AG09309 (cell line): ENCODE measurements around the gene ODR4.

Source experiments
- DNase-seq: peaks from one replicate; pipeline ENCODE4 v3.0.0-alpha.2; 2010; ENCODE audit warnings: low read depth
- H3K4me3 ChIP-seq: 2 replicates; pipeline ENCODE4 v1.5.1; 2011; ENCODE audit warnings: mild to moderate bottlenecking, low read depth, low read length, moderate library complexity; ENCODE audit not compliant: control insufficient read depth
- CTCF ChIP-seq: IDR thresholded peaks from 2 replicates; pipeline ENCODE4 v1.5.1; 2011; ENCODE audit warnings: mild to moderate bottlenecking, low read depth, low read length, inconsistent platforms; ENCODE audit not compliant: insufficient read depth, control insufficient read depth; ENCODE audit errors: missing control alignments

The ODR4 gene

GRCh38 chr1:186403632-186404031, 28.0 kb downstream of the ODR4 start:
- no peak overlapping the region for H3K4me3 ChIP-seq
- no peak for TF ChIP-seq CTCF
- no peak for DNase-seq

- no peak overlapping the region for H3K4me3 ChIP-seq
- peak; percentile 69 for TF ChIP-seq CTCF
- peak; percentile 46 for DNase-seq
Measured at GRCh38 chr1:186404454-186405051, 28.9 kb downstream of the ODR4 start.

- DNase-seq = no peak
- no peak overlapping the region for H3K4me3 ChIP-seq
- TF ChIP-seq CTCF = no peak
Measured at GRCh38 chr1:186409091-186409490, 33.5 kb downstream of the ODR4 start.

- no peak overlapping the region for H3K4me3 ChIP-seq
- TF ChIP-seq CTCF = no peak
- DNase-seq = no peak
Measured at GRCh38 chr1:186413319-186413718, 37.7 kb downstream of the ODR4 start.

GRCh38 chr1:186418503-186418902, 42.9 kb downstream of the ODR4 start:
- no peak for TF ChIP-seq CTCF
- no peak overlapping the region for H3K4me3 ChIP-seq
- DNase-seq = no peak

- no peak for DNase-seq
- H3K4me3 ChIP-seq = no peak overlapping the region
- no peak for TF ChIP-seq CTCF
Measured at GRCh38 chr1:186420311-186420710, 44.7 kb downstream of the ODR4 start.

GRCh38 chr1:186420923-186421322, 45.3 kb downstream of the ODR4 start:
- TF ChIP-seq CTCF = no peak
- DNase-seq = no peak
- no peak overlapping the region for H3K4me3 ChIP-seq
